IPS-20b (cell line): ENCODE results near the gene NEUROG1.
A peak's percentile ranks its signal among the peaks of the same experiment; 100 is the strongest.
"Not testable (repeated sequence)": the region's sequence is repeated elsewhere in the genome, so short reads cannot be mapped to it uniquely, and the experiment has no call there.

Experiments used
- H3K27ac ChIP-seq: one replicate; pipeline ENCODE4 v1.5.1; 2013; ENCODE audit warnings: low read length
- H3K27me3 ChIP-seq: 2 replicates; pipeline ENCODE4 v1.6.1; 2013; ENCODE audit warnings: mild to moderate bottlenecking, low read length, inconsistent platforms; ENCODE audit not compliant: insufficient read depth
- H3K36me3 ChIP-seq: 2 replicates; pipeline ENCODE4 v1.6.1; 2013; ENCODE audit warnings: low read depth, mild to moderate bottlenecking, inconsistent platforms, low read length, moderate library complexity; ENCODE audit not compliant: insufficient read depth
- H3K4me1 ChIP-seq: 2 replicates; pipeline ENCODE4 v1.6.1; 2013; ENCODE audit warnings: mild to moderate bottlenecking, control low read depth, inconsistent platforms, low read length, moderate library complexity; ENCODE audit not compliant: insufficient read depth
- H3K4me3 ChIP-seq: 2 replicates; pipeline ENCODE4 v1.5.1; 2013; ENCODE audit warnings: mild to moderate bottlenecking, low read length, inconsistent platforms
- H3K9ac ChIP-seq: 2 replicates; pipeline ENCODE4 v1.6.1; 2013; ENCODE audit warnings: low read depth, mild to moderate bottlenecking, inconsistent platforms, low read length, moderate library complexity
- H3K9me3 ChIP-seq: 2 replicates; pipeline ENCODE4 v1.6.1; 2013; ENCODE audit warnings: mild to moderate bottlenecking, low read depth, low read length, inconsistent platforms; ENCODE audit not compliant: insufficient read depth

The NEUROG1 gene

GRCh38 chr5:135529576-135529975 lies 6.2 kb downstream of the NEUROG1 start:
- H3K4me1 ChIP-seq, H3K9ac ChIP-seq, H3K9me3 ChIP-seq, H3K36me3 ChIP-seq, H3K4me3 ChIP-seq, H3K27ac ChIP-seq: not testable (repeated sequence)
- H3K27me3 ChIP-seq = peaks cover 100% of the 10 kb centered on the region

- Histone ChIP-seq H3K9me3 (no peaks in the 10 kb centered on the region; the same call in 1 of the 2 replicates), H3K36me3 (no peaks in the 10 kb centered on the region), H3K9ac (no peak overlapping the region), H3K4me3 (no peak overlapping the region), H3K27me3 (peaks cover 85% of the 10 kb centered on the region), H3K27ac (no peak overlapping the region), H3K4me1 (no peaks in the 10 kb centered on the region)
These were observed 8.8 kb downstream of the NEUROG1 start for GRCh38 chr5:135526924-135527323.

GRCh38 chr5:135521964-135522363 lies 13.8 kb downstream of the NEUROG1 start:
- Histone ChIP-seq H3K27ac (no peak overlapping the region), H3K4me3 (no peak overlapping the region)

GRCh38 chr5:135517631-135518030 lies 18.1 kb downstream of the NEUROG1 start:
- H3K4me1 ChIP-seq = no peaks in the 10 kb centered on the region
- no peak overlapping the region for H3K4me3 ChIP-seq
- H3K9me3 ChIP-seq = peaks cover 9% of the 10 kb centered on the region; the same call in 1 of the 2 replicates
- H3K27ac ChIP-seq = no peak overlapping the region
- H3K27me3 ChIP-seq = peaks cover 18% of the 10 kb centered on the region
- H3K9ac ChIP-seq = no peak overlapping the region
- H3K36me3 ChIP-seq = no peaks in the 10 kb centered on the region

More at GRCh38 chr5:135521964-135522363, 13.8 kb downstream of the NEUROG1 start:
- peaks cover 39% of the 10 kb centered on the region for H3K27me3 ChIP-seq
- H3K9ac ChIP-seq = no peak overlapping the region
- no peaks in the 10 kb centered on the region for H3K36me3 ChIP-seq
- no peaks in the 10 kb centered on the region for H3K4me1 ChIP-seq
- H3K9me3 ChIP-seq = peaks cover 9% of the 10 kb centered on the region

- Histone ChIP-seq H3K9ac (no peak overlapping the region), H3K9me3 (no peaks in the 10 kb centered on the region; the same call in 1 of the 2 replicates), H3K27me3 (peaks cover 43% of the 10 kb centered on the region), H3K36me3 (no peaks in the 10 kb centered on the region), H3K4me1 (no peaks in the 10 kb centered on the region), H3K27ac (no peak overlapping the region), H3K4me3 (no peak overlapping the region)
These were observed 21.6 kb downstream of the NEUROG1 start for GRCh38 chr5:135514116-135514515.

- no peak overlapping the region for H3K9ac ChIP-seq
- H3K9me3 ChIP-seq = no peaks in the 10 kb centered on the region
- H3K27ac ChIP-seq = no peak overlapping the region
These were observed 23.8 kb downstream of the NEUROG1 start for GRCh38 chr5:135511761-135512575.

GRCh38 chr5:135509995-135510394 lies 25.8 kb downstream of the NEUROG1 start:
- no peaks in the 10 kb centered on the region for H3K4me1 ChIP-seq
- no peak overlapping the region for H3K27ac ChIP-seq
- H3K36me3 ChIP-seq = no peaks in the 10 kb centered on the region
- H3K9ac ChIP-seq = no peak overlapping the region
- no peaks in the 10 kb centered on the region for H3K9me3 ChIP-seq
- no peak overlapping the region for H3K4me3 ChIP-seq
- H3K27me3 ChIP-seq = peaks cover 80% of the 10 kb centered on the region

More at GRCh38 chr5:135511761-135512575, 23.8 kb downstream of the NEUROG1 start:
- H3K4me1 ChIP-seq = no peaks in the 10 kb centered on the region
- H3K36me3 ChIP-seq = no peaks in the 10 kb centered on the region
- H3K4me3 ChIP-seq = no peak overlapping the region
- peaks cover 64% of the 10 kb centered on the region for H3K27me3 ChIP-seq

GRCh38 chr5:135508496-135509005 lies 27.2 kb downstream of the NEUROG1 start:
- no peaks in the 10 kb centered on the region for H3K4me1 ChIP-seq
- no peaks in the 10 kb centered on the region for H3K36me3 ChIP-seq
- no peaks in the 10 kb centered on the region for H3K9me3 ChIP-seq
- H3K27ac ChIP-seq = no peak overlapping the region
- H3K27me3 ChIP-seq = peaks cover 88% of the 10 kb centered on the region
- H3K9ac ChIP-seq = no peak overlapping the region
- peak overlapping the region; percentile 51; the same call in 1 of the 2 replicates for H3K4me3 ChIP-seq

GRCh38 chr5:135505973-135506372 lies 29.8 kb downstream of the NEUROG1 start:
- Histone ChIP-seq H3K36me3 (no peaks in the 10 kb centered on the region), H3K9ac (no peak overlapping the region), H3K9me3 (no peaks in the 10 kb centered on the region), H3K4me3 (no peak overlapping the region), H3K27ac (no peak overlapping the region), H3K4me1 (no peaks in the 10 kb centered on the region), H3K27me3 (peaks cover 95% of the 10 kb centered on the region)

GRCh38 chr5:135504376-135504775 lies 31.4 kb downstream of the NEUROG1 start:
- Histone ChIP-seq H3K4me1 (no peaks in the 10 kb centered on the region), H3K9me3 (no peaks in the 10 kb centered on the region), H3K27ac (no peak overlapping the region), H3K4me3 (no peak overlapping the region), H3K27me3 (peaks cover 91% of the 10 kb centered on the region), H3K9ac (no peak overlapping the region), H3K36me3 (no peaks in the 10 kb centered on the region)

GRCh38 chr5:135503871-135504270 lies 31.9 kb downstream of the NEUROG1 start:
- peaks cover 3% of the 10 kb centered on the region for H3K4me1 ChIP-seq
- no peaks in the 10 kb centered on the region for H3K9me3 ChIP-seq
- H3K36me3 ChIP-seq = no peaks in the 10 kb centered on the region
- no peak overlapping the region for H3K9ac ChIP-seq
- no peak overlapping the region for H3K27ac ChIP-seq
- peaks cover 91% of the 10 kb centered on the region for H3K27me3 ChIP-seq
- H3K4me3 ChIP-seq = no peak overlapping the region
